Heart left ventricle (tissue), 16 donors: Measurements from ENCODE around the gene PARVA. TPM values are rescaled to one million over a fixed set of nuclear protein-coding genes. Genes with fewer than 3 reads are reported as not detected.
"Not testable (repeated sequence)": the region's sequence is repeated elsewhere in the genome, so short reads cannot be mapped to it uniquely, and the experiment has no call there.

Experiments used
- ATAC-seq, 4 donors: fragments of 200-7000 bp; cut with Tn5 transposase; one replicate each; pipeline ENCODE4 v1.9.1; 2020 to 2022; ENCODE audit warnings: moderate library complexity in 4 of 4, mild to moderate bottlenecking in 3 of 4, moderate number of reproducible peaks in 1 of 4
- DNase-seq, 5 donors: peaks; one replicate each; pipeline ENCODE4 v3.0.0-alpha.2; 2020
- H3K27ac ChIP-seq, 12 donors: fragments of 200-600 bp; sonication (generic) in 4 of 12; one replicate each; pipeline versions ENCODE4 v1.5.0 to v1.8.0; 2016 to 2022; ENCODE audit warnings: mild to moderate bottlenecking in 2 of 12
- H3K27me3 ChIP-seq, 9 donors: fragments of 200-600 bp; sonication (generic) in 2 of 9; one replicate each; pipeline versions ENCODE4 v1.5.1 to v1.8.0; 2016 to 2022; ENCODE audit warnings: mild to moderate bottlenecking in 3 of 9
- H3K36me3 ChIP-seq, 9 donors: fragments of 200-600 bp; sonication (generic) in 2 of 9; one replicate each; pipeline versions ENCODE4 v1.5.0 to v1.8.0; 2018 to 2022; ENCODE audit warnings: mild to moderate bottlenecking in 2 of 9
- H3K4me1 ChIP-seq, 12 donors: fragments of 200-600 bp; sonication (generic) in 4 of 12; one replicate each; pipeline versions ENCODE4 v1.5.0 to v1.8.0; 2016 to 2022; ENCODE audit warnings: mild to moderate bottlenecking in 3 of 12
- H3K4me3 ChIP-seq, 12 donors: fragments of 200-600 bp; sonication (generic) in 4 of 12; one replicate each; pipeline versions ENCODE4 v1.5.0 to v1.8.0; 2017 to 2022; ENCODE audit warnings: mild to moderate bottlenecking in 9 of 12, moderate library complexity in 4 of 12
- H3K9me3 ChIP-seq, 12 donors: fragments of 200-600 bp; sonication (generic) in 4 of 12; one replicate each; pipeline versions ENCODE4 v1.5.0 to v1.8.0; 2016 to 2022; ENCODE audit warnings: mild to moderate bottlenecking in 1 of 12
- CTCF ChIP-seq, 12 donors: fragments of 200-600 bp; sonication (generic) in 4 of 12; IDR thresholded peaks; one replicate each; pipeline versions ENCODE4 v1.5.0 to v1.8.0; 2018 to 2022; ENCODE audit warnings: antibody characterized with exemption in 12 of 12, mild to moderate bottlenecking in 5 of 12
- POLR2A ChIP-seq, 2 donors: fragments of 450-650 bp; IDR thresholded peaks; one replicate each; pipeline ENCODE4 v1.6.1; 2017; ENCODE audit warnings: antibody characterized with exemption in 2 of 2, mild to moderate bottlenecking in 2 of 2, moderate library complexity in 2 of 2
- WGBS, 4 donors: extraction: QIAGEN DNeasy Blood & Tissue Kit in 2 of 4; methylation state at CpG; one replicate each; pipeline versions ENCODE4 v1.1.5 to v1.1.7; 2013 to 2018; 5-methylcytosine and 5-hydroxymethylcytosine counted together
- intact Hi-C, 10 donors: fragments of 100-400 bp; cut with DNase I; formaldehyde crosslinking; loops; one replicate each; pipeline versions ENCODE4 v1.11.1 to v1.14.2; 2022
- polyA plus RNA-seq, 2 donors: library from polyadenylated mRNA; stranded (reverse); fragments of 200-250 nt; gene quantifications; one replicate each; pipeline ENCODE4 v1.2.3, GENCODE V29; 2013
- total RNA-seq, 9 donors: library from RNA; depleted of rRNA in 2 of 9; stranded (reverse); fragments of >200 nt in 2 of 9; fragmentation: NEBNext Ultra II Directional in 3 of 9; extraction: Animal tissue kit (Norgen Biotek cat#: 25700) in 3 of 9; gene quantifications; one replicate each; pipeline versions ENCODE4 v1.1.0 to v1.2.4, GENCODE V29; 2016 to 2023
- donor health status: ischemic (EF 13 %, LVEDD 7.1; RV severe dilation, severe dysfunction).
- donor health status: healthy with polysubstance abuse.
- donor health status: DM: no; HTN: yes; CAD: no.
- donor health status: DM: no; HTN: no; CAD: no.
- donor health status: ischemic (EF 25% LVEDD 6.9; RV normal size, moderate dysfunction).
- donor health status: ischemic (EF 25% LVEDD 5.7; RV mildly dilated, moderate dysfunction).
- donor health status: healthy.
- donor health status: DM: yes; HTN: yes; CAD: no.
- donor health status: ischemic (EF 35%, LVEDD 5.7; RV mildly dilated, moderate dysfunction).
- donor health status: nonischemic (EF 11% LVEDD 7.7; RV severe dilation, severe dysfunction).
- donor health status: DM: yes; HTN: yes; CAD: no.
- donor health status: PGD.
- donor health status: ischemic (EF 29% LVEDD 5.4; RV normal size, mild dysfunction).
- donor health status: nonischemic (EF 23%, LVEDD 6.1; RV moderate dilation, normal function).

Gene PARVA
- total and polyA plus RNA-seq, 11 donors: 22.7 to 99.2 (median 65.9) TPM

GRCh38 chr11:12359761-12360160, 17.6 kb upstream of the PARVA start:
- no peak for TF ChIP-seq POLR2A (IDR thresholded peaks at IDR 0.05)
- no peak for TF ChIP-seq CTCF (IDR thresholded peaks at IDR 0.05)
- intact Hi-C loops: no loop called here
- Histone ChIP-seq H3K27ac (no peak overlapping the region), H3K27me3 (no peaks in the 10 kb centered on the region), H3K4me1 (peaks cover 0 to 8% (median 0%) of the 10 kb centered on the region in 12 donors), H3K4me3 (no peak overlapping the region), H3K36me3 (no peaks in the 10 kb centered on the region), H3K9me3 (no peaks in the 10 kb centered on the region)
- ATAC-seq: no peak
- no peak for DNase-seq
- WGBS, 4 donors: 95 to 97% (median 97%) methylated on average over 5 of the region's 5 CpGs

DNA sequence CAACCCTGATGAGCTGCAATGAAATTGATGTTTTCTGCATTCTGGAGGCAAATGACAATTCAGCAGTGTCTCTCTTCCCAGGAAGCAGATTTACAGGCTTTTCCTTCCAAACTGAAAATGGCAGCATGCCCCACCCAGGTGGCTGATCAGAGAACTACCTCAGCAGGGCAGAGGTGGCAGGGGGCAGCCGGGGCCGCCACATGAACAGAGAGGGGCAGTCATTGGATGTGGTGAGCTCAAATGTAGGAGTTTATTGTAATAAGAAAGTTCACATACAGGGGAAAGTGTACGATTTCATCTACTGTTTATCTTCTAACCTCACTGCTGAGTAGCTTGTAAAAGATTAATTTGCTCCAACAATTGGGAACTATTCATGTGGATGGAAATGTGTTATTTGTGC, 15.7 kb upstream of the PARVA start:
- 78 to 85% (median 82%) methylated on average over 3 of the region's 3 CpGs for WGBS, 4 donors
- H3K4me3 ChIP-seq: no peak overlapping the region
- no peaks in the 10 kb centered on the region for H3K27me3 ChIP-seq
- no peak for TF ChIP-seq CTCF (IDR thresholded peaks at IDR 0.05)
- no peak for TF ChIP-seq POLR2A (IDR thresholded peaks at IDR 0.05)
- no peaks in the 10 kb centered on the region for H3K9me3 ChIP-seq
- H3K36me3 ChIP-seq: no peaks in the 10 kb centered on the region
- DNase-seq (no peak), ATAC-seq (no peak)
- intact Hi-C loops: no loop called here
- peaks cover 0 to 11% (median 0%) of the 10 kb centered on the region in 12 donors for H3K4me1 ChIP-seq
- H3K27ac ChIP-seq: peak overlapping the region in 1 of 12 donors; percentile 35

DNA sequence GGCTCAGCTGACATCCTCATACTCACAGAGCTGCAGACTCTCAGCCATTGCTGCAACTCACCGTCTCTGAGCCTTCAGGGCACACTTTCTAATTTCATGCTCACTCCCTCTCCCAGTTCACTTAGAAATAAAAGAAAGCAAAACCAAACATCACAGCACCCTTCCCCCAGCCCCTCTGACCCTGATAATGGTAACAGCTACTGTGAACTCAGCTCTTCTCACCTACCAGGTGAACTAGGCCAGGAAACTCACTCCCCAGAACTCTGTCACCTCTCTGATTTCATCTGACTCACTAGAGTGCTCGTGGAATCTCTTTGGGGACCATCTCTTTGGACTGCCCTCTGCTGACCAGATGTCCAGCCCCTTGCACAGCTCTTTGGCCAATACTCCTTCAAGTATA, 14.5 kb upstream of the PARVA start:
- intact Hi-C loops: no loop called here
- H3K27me3 ChIP-seq: no peaks in the 10 kb centered on the region
- H3K4me1 ChIP-seq: peaks cover 0 to 11% (median 0%) of the 10 kb centered on the region in 12 donors
- DNase-seq (no peak), ATAC-seq (no peak)
- H3K27ac ChIP-seq: no peak overlapping the region
- no peak for TF ChIP-seq CTCF (IDR thresholded peaks at IDR 0.05)
- TF ChIP-seq POLR2A (IDR thresholded peaks at IDR 0.05): no peak
- H3K36me3 ChIP-seq: no peaks in the 10 kb centered on the region
- 39 to 50% (median 42%) methylated on average over 2 of the region's 2 CpGs for WGBS, 4 donors
- H3K9me3 ChIP-seq: no peaks in the 10 kb centered on the region
- H3K4me3 ChIP-seq: no peak overlapping the region

DNA sequence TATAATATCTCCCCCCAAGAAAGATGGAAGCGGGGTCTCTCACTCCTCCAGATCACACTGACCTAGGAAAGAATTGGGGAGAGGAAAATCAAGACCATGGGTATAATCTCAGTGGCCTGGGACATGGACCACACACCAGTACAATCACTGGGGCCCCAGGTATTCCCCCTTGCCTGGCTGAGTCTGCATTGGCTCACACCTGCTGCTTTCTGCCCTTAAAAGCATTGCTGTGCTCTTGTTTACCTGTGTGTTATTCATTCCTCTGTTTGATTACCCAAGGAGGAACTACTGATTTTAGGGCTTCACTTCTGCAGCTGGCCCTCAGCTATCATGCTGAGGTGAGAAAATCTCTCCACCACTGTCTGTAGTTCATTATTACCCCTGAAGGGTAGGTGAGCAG, 14.0 kb upstream of the PARVA start:
- WGBS, 4 donors: 95 to 100% (median 98%) methylated on average over 1 of the region's 1 CpG

DNA sequence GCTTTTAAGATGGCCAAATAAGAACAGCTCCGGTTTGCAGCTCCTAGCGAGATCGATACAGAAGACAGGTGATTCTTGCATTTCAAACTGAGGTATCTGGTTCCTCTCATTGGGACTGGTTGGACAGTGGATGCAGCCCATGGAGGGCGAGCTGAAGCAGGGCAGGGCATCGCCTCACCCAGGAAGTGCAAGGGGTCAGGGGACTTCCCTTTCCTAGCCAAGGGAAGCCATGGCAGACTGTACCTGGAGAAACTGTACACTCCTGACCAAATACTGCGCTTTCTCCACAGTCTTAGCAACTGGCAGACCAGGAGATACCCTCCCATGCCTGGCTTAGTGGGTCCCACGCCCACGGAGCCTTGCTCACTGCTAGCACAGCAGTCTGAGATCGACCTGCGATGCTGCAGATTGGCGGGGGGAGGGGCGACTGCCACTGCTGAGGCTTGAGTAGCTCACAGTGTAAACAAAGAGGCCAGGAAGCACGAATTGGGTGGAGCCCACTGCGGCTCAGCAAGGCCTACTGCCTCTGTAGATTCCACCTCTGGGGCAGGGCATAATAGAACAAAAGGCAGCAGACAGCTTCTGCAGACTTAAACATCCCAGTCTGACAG, 11.3 kb upstream of the PARVA start:
- not testable (repeated sequence) for ATAC-seq

More for the DNA sequence above, 14.0 kb upstream of the PARVA start:
- intact Hi-C loops: no loop called here
- TF ChIP-seq CTCF (IDR thresholded peaks at IDR 0.05) (no peak), POLR2A (IDR thresholded peaks at IDR 0.05) (no peak)
- no peak for DNase-seq
- ATAC-seq: no peak
- Histone ChIP-seq H3K36me3 (no peaks in the 10 kb centered on the region), H3K9me3 (no peaks in the 10 kb centered on the region), H3K4me1 (peaks cover 0 to 11% (median 0%) of the 10 kb centered on the region in 12 donors), H3K27ac (no peak overlapping the region), H3K27me3 (no peaks in the 10 kb centered on the region), H3K4me3 (no peak overlapping the region)

GRCh38 chr11:12367057-12367456, 10.3 kb upstream of the PARVA start:
- H3K27ac ChIP-seq, ATAC-seq, H3K9me3 ChIP-seq, H3K4me3 ChIP-seq, DNase-seq, intact Hi-C loops, H3K36me3 ChIP-seq, H3K27me3 ChIP-seq: not testable (repeated sequence)
- 95 to 98% (median 96%) methylated on average over 6 of the region's 6 CpGs for WGBS, 4 donors
- H3K4me1 ChIP-seq: peaks cover 0 to 11% (median 0%) of the 10 kb centered on the region in 12 donors

More for the DNA sequence above, 11.3 kb upstream of the PARVA start:
- H3K9me3 ChIP-seq, H3K36me3 ChIP-seq, H3K27ac ChIP-seq, intact Hi-C loops, H3K27me3 ChIP-seq, H3K4me3 ChIP-seq: not testable (repeated sequence)
- H3K4me1 ChIP-seq: peaks cover 0 to 11% (median 0%) of the 10 kb centered on the region in 12 donors
- 59 to 75% (median 65%) methylated on average over 12 to 14 of the region's 14 CpGs for WGBS, 4 donors
- peak; percentile 34 to 68 (median 51) for DNase-seq
